HepG2 (cell line): ENCODE data around the gene NCOR2.

ENCODE experiments used
- CEBPB ChIP-seq: IDR thresholded peaks from 2 replicates; pipeline ENCODE4 v1.6.1; 2011; ENCODE audit warnings: low read depth, low read length, improper control_type of control experiment, borderline replicate concordance
- CTCF ChIP-seq: sonication (generic); formaldehyde crosslinking; IDR thresholded peaks from 2 replicates; pipeline ENCODE4 v1.5.0; 2020; ENCODE audit warnings: mild to moderate bottlenecking, missing genetic modification reagents, moderate library complexity
- ELF4 ChIP-seq: sonication (generic); formaldehyde crosslinking; IDR thresholded peaks from 2 replicates; pipeline ENCODE4 v1.5.0; 2020; ENCODE audit warnings: missing genetic modification reagents, mild to moderate bottlenecking, moderate library complexity, borderline replicate concordance
- NCOA1 ChIP-seq: sonication (generic); formaldehyde crosslinking; IDR thresholded peaks from 2 replicates; pipeline ENCODE4 v1.9.0; 2021; ENCODE audit warnings: missing genetic modification reagents
- NR3C1 ChIP-seq: sonication (generic); formaldehyde crosslinking; IDR thresholded peaks from 2 replicates; pipeline ENCODE4 v1.4.0; 2020; ENCODE audit warnings: missing genetic modification reagents
- SP1 ChIP-seq, 2 experiments: fragments of 450-650 bp in 1 of 2; sonication (generic) in 1 of 2; formaldehyde crosslinking in 1 of 2; IDR thresholded peaks; 2 replicates each; pipeline versions ENCODE4 v1.4.0 to v1.6.1; 2016 to 2020; ENCODE audit warnings: missing genetic modification reagents in 1 of 2
- TAF1 ChIP-seq: sonication (generic); formaldehyde crosslinking; IDR thresholded peaks from 2 replicates; pipeline ENCODE4 v1.4.0; 2020; ENCODE audit warnings: missing genetic modification reagents
- TGIF2 ChIP-seq: IDR thresholded peaks from 2 replicates; pipeline ENCODE4 v1.6.1; 2016; ENCODE audit warnings: control low read depth, missing compliant biosample characterization
- YEATS2 ChIP-seq: sonication (generic); formaldehyde crosslinking; IDR thresholded peaks from 2 replicates; pipeline ENCODE4 v1.4.0; 2020; ENCODE audit warnings: missing genetic modification reagents, borderline replicate concordance
- ZKSCAN1 ChIP-seq: fragments of 150-350 bp; IDR thresholded peaks from 2 replicates; pipeline ENCODE4 v1.6.1; 2014; ENCODE audit warnings: low read length
- ZNF343 ChIP-seq: sonication (generic); formaldehyde crosslinking; IDR thresholded peaks from 2 replicates; pipeline ENCODE4 v1.4.0; 2020; ENCODE audit warnings: mild to moderate bottlenecking, missing genetic modification reagents
- ZNF446 ChIP-seq: sonication (generic); formaldehyde crosslinking; IDR thresholded peaks from 2 replicates; pipeline ENCODE4 v1.5.0; 2020; ENCODE audit warnings: mild to moderate bottlenecking, missing genetic modification reagents
- ZNF687 ChIP-seq: sonication (generic); formaldehyde crosslinking; IDR thresholded peaks from 2 replicates; pipeline ENCODE4 v1.5.1; 2020; ENCODE audit warnings: mild to moderate bottlenecking, missing genetic modification reagents, moderate library complexity

GRCh38 chr12:124595444-124595843 is 28.0 kb upstream of the NCOR2 start:
- TF ChIP-seq TAF1 (CRISPR knock-in tag) (no peak), TGIF2 (CRISPR knock-in tag) (no peak), CTCF (CRISPR knock-in tag) (no peak), ZNF687 (CRISPR knock-in tag) (no peak), NCOA1 (CRISPR knock-in tag) (no peak), CEBPB (no peak), ELF4 (CRISPR knock-in tag) (no peak), ZNF343 (CRISPR knock-in tag) (no peak), ZKSCAN1 (no peak), SP1 (IDR thresholded peaks at IDR 0.05) (no peak), SP1 (CRISPR knock-in tag; IDR thresholded peaks at IDR 0.05) (no peak), ZNF446 (CRISPR knock-in tag) (no peak), YEATS2 (CRISPR knock-in tag) (no peak), NR3C1 (CRISPR knock-in tag) (no peak)
